Activated CD8-positive, alpha-beta memory T cell treated with anti-CD3 and anti-CD28 coated beads, Interleukin-2, amount 50 U/mL, for 4 hours (primary cell): ENCODE data around the gene PEPD.

ENCODE experiments used
- DNase-seq: peaks from one replicate; pipeline ENCODE4 v3.0.0-alpha.2; 2020

The PEPD gene

DNA sequence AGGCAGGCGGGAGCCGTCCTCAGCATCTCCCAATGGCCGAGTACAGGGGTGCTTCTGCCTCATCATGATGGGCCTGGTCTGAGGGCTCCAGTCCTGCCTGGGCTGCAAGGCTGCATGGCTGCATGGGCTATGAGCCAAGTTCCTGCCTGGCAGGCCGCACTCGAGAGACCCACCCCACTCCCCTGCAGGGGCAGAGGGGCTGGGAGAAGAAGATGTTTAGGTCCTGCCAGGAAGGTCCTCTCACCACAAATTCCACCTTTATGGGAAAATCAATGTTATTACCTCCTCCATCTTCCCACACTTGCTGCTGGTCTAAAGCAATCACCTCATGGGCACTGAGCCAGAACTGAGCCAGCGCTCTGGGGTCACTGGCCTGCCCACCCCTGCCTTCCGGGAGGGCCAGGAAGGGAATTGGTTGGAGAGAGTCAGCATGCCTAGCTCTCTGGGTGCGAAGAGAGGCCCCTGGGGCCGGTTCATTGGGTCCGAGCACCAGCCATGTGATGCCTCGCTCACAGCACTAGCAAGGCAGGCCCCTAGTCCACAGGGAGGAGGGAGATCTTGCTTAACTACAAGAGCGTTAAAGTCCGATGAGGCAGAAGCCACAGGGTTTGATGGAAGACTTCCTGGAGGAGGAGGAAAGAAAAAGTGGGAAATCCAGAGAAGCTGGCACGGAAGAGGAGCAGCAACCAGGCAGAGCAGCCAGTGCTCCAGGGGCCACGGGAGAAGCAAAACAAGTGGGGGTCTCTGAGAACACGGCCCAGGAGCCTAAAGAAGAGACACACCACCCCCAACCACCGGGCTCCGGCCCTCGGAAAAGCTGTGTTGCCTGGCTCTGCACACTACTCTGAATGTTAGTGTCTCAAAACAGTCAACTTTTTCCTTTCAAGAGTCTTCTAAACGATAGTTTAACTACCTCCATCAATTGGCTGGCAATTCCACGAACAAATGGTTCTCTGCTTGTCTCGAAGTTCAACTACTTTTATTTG lies 84.9 kb downstream of the PEPD start:
- DNase-seq = no peak

GRCh38 chr19:33435706-33436359 lies 85.8 kb downstream of the PEPD start:
- DNase-seq = no peak

DNA sequence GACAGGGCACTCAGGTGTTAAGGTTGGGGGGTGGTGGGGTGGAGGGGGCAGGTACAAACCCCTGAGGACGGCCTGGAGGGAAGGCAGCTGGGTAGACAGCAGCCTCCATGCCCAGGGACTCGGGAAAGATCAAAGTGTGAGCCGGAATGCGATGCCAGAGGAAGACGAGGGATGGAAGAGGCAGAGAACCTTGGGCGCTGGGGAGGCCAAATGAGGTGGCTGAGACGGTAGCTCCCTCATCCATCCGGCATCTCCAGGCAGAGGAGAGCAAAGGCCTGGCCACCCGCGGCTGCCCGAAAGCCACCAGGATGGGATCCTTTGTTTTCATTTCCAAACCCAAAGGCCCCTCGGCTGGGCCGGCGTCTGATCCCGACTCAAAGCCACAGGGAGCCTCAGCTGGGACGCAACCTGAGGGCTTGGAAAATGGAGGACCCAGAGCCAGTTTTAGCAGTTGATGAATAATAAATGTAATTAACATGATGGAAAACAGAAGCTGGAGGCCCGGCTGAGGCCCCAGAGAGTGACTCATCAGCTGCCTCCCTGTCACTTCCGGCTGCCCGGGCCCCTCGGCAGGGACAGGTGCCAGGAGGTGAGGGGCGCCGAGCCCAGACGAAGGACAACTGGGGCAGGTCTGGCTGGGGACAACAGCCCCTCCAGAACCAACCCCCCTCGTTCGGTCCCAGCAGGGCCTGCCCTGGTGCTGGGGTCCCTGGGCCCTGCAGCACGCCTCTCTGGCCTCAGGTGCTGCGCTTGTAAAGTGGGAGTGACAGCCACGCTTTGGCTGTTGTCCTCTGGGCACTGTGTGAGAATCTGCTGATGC lies 86.5 kb downstream of the PEPD start:
- no peak for DNase-seq

DNA sequence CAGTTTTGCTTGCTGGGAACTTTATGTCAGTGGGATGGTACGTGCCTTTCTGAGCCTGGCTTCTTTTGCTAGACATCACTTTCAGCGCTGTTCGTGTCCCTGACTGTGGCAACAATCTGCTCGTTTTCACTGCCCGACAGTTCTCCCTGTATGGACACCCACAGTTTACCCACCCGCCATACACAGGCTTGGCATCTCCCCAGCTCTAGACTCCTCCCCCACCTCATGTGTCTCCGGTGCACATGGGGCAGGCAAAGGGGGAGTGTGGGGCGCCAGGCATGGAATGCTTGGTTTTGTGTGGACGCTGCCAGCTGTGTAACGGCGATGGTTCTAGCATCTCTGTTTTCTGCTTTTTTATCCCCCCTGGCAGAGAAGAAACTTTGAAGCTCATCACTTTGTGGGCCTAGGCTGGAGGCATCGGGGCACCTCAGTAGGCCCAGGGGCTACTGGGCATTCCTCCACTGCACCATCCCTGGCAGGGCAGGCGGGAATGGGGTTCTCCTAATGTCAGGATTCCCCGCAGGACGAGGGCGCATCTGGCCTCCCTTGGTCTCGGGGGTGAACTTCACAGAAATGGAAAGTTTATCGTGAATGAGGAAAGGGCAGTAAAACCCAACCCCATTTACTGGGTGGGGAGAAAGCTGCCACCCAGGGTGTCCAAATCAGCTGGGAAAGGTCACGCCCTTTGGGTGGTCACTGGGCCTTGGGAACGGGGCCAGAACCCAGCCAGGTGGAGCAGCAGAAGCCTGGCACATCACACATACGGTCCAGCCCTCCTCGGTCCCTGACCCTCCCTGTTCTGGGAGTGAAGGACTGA lies 87.3 kb downstream of the PEPD start:
- DNase-seq = no peak

DNA sequence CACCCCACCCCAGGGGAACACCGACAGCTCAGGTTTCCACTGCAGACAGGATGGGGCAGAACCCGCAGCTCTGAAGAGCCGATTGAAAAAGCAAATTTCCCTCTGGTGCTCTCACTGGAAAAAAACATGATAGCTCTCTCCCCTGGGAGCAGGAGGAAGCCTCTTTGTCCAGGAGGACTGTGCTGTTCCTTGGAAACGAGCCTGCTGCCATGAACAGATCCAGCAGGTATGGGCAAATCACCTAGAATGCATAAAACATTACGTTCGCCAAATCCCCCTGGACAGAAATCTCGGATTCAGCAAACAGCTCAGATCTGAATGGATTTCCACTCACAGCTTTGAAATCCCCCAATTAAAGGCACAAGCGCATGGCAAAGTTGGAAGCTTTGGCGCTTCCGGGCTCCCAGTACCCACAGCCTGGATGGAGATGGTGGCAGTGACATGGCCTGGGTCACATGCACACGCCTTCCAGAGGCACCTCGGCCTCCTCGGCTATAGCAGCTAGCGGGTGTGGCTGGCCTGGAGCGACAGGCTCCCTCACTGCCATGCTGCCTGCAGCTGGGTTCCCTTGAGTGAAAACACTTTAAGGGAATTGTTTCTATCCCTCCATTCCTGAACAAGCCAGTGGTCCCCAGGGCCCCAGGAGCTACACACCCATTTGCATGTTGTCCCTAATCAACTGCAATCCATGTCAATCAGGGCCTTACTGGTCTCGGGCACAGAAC lies 89.0 kb downstream of the PEPD start:
- no peak for DNase-seq

DNA sequence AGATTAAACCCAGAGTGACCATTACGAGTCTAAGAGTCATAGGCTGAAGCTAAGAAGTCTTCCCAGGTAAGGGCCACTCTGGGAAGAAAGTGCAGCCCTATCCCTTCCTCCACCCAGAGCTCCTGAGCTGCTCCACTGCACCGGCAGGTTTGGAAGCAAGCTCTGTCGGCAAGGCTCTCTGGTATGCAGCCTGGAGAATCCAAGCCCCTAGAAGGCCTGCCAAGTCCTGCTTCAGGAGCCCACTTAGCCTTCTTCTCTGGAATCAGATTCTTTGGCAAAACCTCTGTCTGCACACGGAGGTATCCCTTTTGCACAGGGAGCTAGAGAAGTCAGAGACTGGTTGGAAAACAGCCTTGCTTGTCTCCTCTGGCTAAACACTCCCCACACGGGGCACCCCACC lies 89.6 kb downstream of the PEPD start:
- DNase-seq = no peak

GRCh38 chr19:33430674-33431277 lies 90.8 kb downstream of the PEPD start:
- DNase-seq = peak; percentile 61

DNA sequence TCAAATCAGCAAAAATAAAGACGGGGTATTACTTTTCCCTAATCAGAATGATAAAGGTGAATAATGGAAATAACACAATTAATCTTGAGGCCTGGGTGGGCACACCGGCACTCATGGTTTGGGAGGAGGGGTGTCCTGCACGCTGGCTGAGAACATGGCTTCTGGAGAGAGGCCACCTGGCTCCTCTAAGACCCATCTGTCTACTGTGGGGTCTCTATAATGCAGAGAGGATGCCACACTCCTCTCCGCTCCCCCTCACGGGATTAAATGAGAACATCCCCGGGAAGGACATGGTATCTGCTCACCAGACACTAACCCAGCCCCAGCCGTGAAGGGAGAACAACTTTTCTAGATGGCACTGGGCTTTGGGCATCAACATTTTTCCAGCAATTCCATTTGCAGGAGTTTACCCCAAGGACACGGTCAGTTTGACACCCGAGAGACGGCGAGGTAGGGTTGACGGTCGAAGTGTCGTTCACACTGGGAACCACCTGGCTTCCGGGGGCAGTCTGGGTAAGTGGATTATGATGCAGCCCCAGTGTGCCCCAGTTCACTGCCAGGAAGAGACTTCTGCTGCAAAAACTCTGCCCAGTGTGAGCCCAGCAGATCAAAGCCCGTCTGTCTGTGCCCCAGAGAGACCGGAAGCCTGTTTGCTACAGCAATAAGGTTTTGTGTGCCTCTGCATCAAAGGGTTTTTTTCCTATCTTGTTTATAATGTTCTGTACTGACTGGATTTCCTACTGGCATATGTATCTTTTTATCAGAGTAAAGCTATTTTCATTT lies 91.5 kb downstream of the PEPD start:
- DNase-seq = no peak

GRCh38 chr19:33428627-33429125 lies 92.9 kb downstream of the PEPD start:
- no peak for DNase-seq

GRCh38 chr19:33427801-33428626 lies 93.6 kb downstream of the PEPD start:
- DNase-seq = no peak

GRCh38 chr19:33426621-33427361 lies 94.8 kb downstream of the PEPD start:
- no peak for DNase-seq

- DNase-seq = no peak
Observed at GRCh38 chr19:33424181-33424580, 97.4 kb downstream of the PEPD start.

- DNase-seq = no peak
Observed at GRCh38 chr19:33422369-33423180, 99.0 kb downstream of the PEPD start.

GRCh38 chr19:33421368-33421767 lies 100.2 kb downstream of the PEPD start:
- DNase-seq = no peak

DNA sequence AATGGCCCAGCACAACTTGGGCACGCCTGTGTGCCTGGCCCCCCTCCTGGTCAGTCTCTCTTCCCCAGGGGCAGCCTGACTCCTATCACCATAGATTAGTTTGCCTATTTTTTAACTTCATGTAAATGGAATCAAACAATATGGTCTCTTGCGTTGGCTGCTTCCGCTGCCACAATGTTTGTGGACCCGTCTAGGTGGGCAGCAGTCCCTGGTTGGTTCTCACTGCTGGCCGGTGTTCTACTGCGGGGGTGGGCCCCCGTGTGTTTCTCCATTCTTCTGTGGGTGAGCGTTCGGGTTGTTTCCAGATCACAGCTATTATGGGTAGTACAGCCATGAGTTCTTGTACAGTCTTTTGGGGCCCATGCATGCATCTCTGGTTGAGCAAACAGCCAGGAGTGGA lies 100.8 kb downstream of the PEPD start:
- no peak for DNase-seq

DNA sequence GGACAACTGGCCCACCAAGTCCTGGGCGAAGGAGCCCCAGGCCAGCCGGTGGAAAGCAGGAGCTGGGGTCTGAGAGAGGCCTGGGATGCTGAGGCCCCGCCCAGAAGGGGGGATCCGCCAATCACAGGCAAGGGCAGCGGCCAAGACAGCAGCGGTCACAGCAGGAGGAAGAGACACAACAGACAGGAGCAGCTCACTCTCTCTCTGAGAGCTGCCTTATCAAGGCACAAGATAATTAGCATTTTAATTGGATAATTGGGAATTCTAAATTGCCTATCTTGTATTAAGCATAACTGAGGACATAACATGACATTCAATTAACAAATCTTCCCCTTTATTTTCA lies 101.8 kb downstream of the PEPD start:
- no peak for DNase-seq

DNA sequence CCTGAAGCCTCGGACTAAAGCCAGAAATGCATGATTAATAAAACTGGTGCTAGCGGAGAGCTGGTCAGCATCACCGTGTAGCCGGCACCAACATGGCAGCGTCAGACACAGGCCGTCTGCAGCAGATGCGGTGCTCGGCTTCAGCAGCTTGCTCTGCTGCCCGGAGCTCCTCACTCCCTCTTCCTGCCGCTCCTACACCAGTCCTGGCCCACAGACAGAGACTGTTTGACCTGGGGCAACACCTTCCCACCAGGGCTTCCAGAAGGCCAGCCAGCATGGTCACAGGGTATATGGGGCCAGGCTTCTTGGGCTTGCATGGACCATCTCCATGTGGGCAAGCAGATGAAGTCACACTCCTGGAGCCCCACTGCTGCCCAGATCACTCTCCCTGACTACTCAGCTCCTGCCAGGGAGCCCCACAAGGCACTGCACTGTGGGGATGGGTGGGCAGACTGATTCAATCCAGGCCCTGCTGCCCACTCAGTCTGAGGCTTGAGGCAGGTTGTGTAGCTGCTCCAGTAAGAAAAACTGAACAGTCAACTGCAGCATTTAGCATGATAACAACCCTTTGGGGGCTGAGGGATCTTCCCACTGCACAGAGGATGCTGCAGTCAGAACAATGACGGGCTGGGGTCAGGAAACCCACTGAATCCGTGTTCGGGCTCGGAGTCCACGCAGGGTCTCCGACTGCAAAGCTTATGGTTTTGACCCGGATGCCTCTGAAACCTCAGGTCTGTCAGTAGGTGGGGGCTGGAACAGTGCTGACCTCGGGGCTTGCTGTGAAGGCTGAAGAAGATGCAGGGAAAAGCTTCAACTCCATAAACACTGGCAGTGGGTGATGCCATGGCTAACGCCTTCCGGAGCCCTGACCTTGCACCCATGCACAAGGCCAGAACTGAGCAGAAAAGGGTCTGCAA lies 102.5 kb downstream of the PEPD start:
- no peak for DNase-seq
